ENCODE data around the gene MASP2. TPM values are rescaled to one million over a fixed set of nuclear protein-coding genes. Genes with fewer than 3 reads are reported as not detected.

Gene MASP2
- polyA plus RNA-seq, 1 of the 3 experiments (the other 2 are of a cell fraction), result not detected

DNA sequence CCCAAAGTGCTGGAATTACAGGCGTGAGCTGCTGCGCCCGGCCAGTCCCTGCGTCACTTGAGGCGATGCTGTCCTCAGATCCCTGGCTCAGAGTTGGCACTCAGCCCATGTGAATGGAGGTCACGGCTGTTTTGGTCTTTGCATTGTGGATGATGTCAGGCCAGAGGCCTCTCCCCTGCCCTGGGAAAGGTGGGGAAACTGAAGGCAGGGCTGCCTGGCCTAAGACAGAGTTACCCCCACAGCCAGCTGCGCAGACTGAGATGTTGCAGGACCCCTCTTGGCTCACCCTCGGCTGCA, 821 bp downstream of the MASP2 start:
- POLR2A ChIA-PET, result no interaction called here
- Histone ChIP-seq H2AFZ (ENCODE audit: low read depth) (no peak overlapping the region), H3K27me3 (ENCODE audit: insufficient read depth) (no peaks in the 10 kb centered on the region), H4K20me1 (ENCODE audit: insufficient read depth) (no peaks in the 10 kb centered on the region), H3K4me1 (ENCODE audit: control insufficient read depth in 1 of 2, insufficient read depth in 2 of 2, low read depth in 1 of 2, low read length in 1 of 2) (no peaks in the 10 kb centered on the region), H3K9me2 (no peaks in the 10 kb centered on the region), H3K4me2 (no peak overlapping the region), H3K36me3 (replicated peaks in 1 of 2; ENCODE audit: control insufficient read depth in 1 of 2, insufficient read depth in 2 of 2, low read length in 1 of 2) (no peaks in the 10 kb centered on the region), H3K27ac (ENCODE audit: low read depth in 2 of 2, low read length in 1 of 2) (no peak overlapping the region), H3K4me3 (ENCODE audit: low read depth in 2 of 2, low read length in 1 of 2) (no peak overlapping the region), H3K79me2 (ENCODE audit: insufficient read depth) (no peaks in the 10 kb centered on the region), H3K9me3 (no peaks in the 10 kb centered on the region), H3K9ac (no peak overlapping the region), H3F3A (replicated peaks; ENCODE audit: insufficient read depth) (no peaks in the 10 kb centered on the region)
- DNase-seq, result peak; percentile 34
- 92% methylated on average over 2 of the region's 8 CpGs for WGBS (ENCODE audit: low lambda C conversion rate)
- TF ChIP-seq, protein P1, sequence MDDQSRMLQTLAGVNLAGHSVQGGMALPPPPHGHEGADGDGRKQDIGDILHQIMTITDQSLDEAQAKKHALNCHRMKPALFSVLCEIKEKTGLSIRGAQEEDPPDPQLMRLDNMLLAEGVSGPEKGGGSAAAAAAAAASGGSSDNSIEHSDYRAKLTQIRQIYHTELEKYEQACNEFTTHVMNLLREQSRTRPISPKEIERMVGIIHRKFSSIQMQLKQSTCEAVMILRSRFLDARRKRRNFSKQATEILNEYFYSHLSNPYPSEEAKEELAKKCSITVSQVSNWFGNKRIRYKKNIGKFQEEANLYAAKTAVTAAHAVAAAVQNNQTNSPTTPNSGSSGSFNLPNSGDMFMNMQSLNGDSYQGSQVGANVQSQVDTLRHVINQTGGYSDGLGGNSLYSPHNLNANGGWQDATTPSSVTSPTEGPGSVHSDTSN (IDR thresholded peaks at IDR 0.05), result no peak
- TF ChIP-seq MEF2A (IDR thresholded peaks at IDR 0.05; ENCODE audit: borderline replicate concordance, low read depth), result no peak
- TF ChIP-seq REST (IDR thresholded peaks at IDR 0.05; ENCODE audit: low read depth, low read length), result no peak
- no peak for TF ChIP-seq YY1 (IDR thresholded peaks at IDR 0.05; ENCODE audit: low read depth)
- no peak for TF ChIP-seq SIN3A (IDR thresholded peaks at IDR 0.05; ENCODE audit: borderline replicate concordance, low read depth, low read length)
- no peak for TF ChIP-seq GABPA (IDR thresholded peaks at IDR 0.05; ENCODE audit: low read depth)
- no peak for TF ChIP-seq RCOR1 (IDR thresholded peaks at IDR 0.05; ENCODE audit: low read length)
- no peak for TF ChIP-seq CTCF (IDR thresholded peaks at IDR 0.05)
- no peak for TF ChIP-seq FOXM1 (IDR thresholded peaks at IDR 0.05; ENCODE audit: low read depth)
- no peak for TF ChIP-seq POLR2AphosphoS5 (IDR thresholded peaks at IDR 0.05; ENCODE audit: low read depth, low read length)
- CTCF ChIA-PET, result interaction anchor here (10.0 kb wide), 1 partner anchor 8 kb away, joined by 118 read pairs; no protein-coding TSS in a partner anchor

Measured in SK-N-SH (cell line).